ENCODE measurements around the gene ORMDL2. TPM values are rescaled to one million over a fixed set of nuclear protein-coding genes. Genes with fewer than 3 reads are reported as not detected.

Gene ORMDL2
- total RNA-seq, 3 donors from 2014 or later = 42.1 to 97.8 (median 74.2) TPM

DNA sequence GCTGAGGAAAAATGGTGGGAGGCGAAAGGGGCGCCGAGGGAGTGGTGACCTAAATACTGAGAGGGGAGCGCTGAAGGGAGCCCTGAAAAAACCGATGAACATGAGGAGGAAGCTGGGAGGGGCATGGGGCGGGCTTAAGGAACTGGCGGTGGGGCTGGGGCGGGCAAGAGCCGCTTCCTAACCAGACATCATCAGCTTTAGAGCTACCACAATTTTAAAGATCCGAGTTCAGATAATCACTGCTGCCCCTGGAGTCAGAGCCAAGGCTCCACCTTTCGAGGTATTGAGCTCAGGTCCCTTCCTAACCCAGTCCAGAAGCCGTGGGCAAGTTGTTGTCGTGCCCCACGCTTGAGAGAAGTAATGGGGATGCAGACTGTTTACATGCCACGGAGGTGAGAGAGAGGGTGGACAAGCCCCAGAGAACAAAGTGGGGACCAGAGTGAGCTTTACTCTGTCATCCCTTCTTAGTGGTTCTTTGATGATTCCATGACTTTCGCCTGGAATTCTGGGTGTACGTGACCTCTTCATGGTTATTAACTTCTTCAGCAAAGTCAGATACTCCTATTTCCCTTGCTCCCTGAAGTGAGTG is 393 bp downstream of the ORMDL2 start:
- intact Hi-C loops (cut with DNase I, micrococcal nuclease) = loop anchor here in 1 of 2 donors (10.0 kb wide), 1 partner anchor 117 kb away; the partner anchor contains the start of gene DGKA
- peak overlapping the region; percentile 67 for H3K4me3 ChIP-seq
- peaks cover 32% of the 10 kb centered on the region for H3K4me1 ChIP-seq (ENCODE audit: low read depth)
- H3K9me3 ChIP-seq = no peaks in the 10 kb centered on the region
- ATAC-seq (peak; percentile 58), DNase-seq (no peak)
- no peak for TF ChIP-seq CTCF (IDR thresholded peaks at IDR 0.05)
- H3K36me3 ChIP-seq (ENCODE audit: low read depth) = peaks cover 13% of the 10 kb centered on the region

- H3K36me3 ChIP-seq (ENCODE audit: low read depth) = peaks cover 13% of the 10 kb centered on the region
- intact Hi-C loops (cut with DNase I, micrococcal nuclease) = loop anchor here in 1 of 2 donors (10.0 kb wide), 1 partner anchor 116 kb away; the partner anchor contains the start of gene DGKA
- H3K4me1 ChIP-seq (ENCODE audit: low read depth) = peaks cover 32% of the 10 kb centered on the region
- DNase-seq (no peak), ATAC-seq (no peak)
- H3K9me3 ChIP-seq = no peaks in the 10 kb centered on the region
- no peak overlapping the region for H3K4me3 ChIP-seq
- no peak for TF ChIP-seq CTCF (IDR thresholded peaks at IDR 0.05)
These were observed 1.0 kb downstream of the ORMDL2 start for GRCh38 chr12:55818886-55819285.

DNA sequence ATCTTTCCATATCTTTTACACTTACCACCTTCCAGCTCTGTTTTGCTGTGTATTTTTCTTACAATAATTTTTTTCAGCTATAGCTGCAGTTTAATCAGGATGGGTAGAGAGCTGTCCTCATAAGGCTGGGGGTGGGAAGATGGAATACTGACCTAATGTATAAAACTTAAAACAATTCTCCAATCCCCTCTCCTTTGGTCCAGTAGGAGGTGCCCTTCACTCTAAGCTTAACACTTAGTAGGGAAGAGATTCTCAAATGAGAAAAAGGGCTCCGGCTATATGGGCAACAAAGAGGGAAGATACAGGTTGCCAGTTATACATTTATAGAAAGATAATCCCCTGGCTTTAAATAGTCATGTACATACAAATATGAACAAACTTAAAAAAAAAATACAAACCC is 2.8 kb downstream of the ORMDL2 start:
- Histone ChIP-seq H3K4me3 (no peak overlapping the region), H3K9me3 (no peaks in the 10 kb centered on the region), H3K36me3 (ENCODE audit: low read depth) (peaks cover 13% of the 10 kb centered on the region), H3K4me1 (ENCODE audit: low read depth) (peaks cover 36% of the 10 kb centered on the region)
- no peak for TF ChIP-seq CTCF (IDR thresholded peaks at IDR 0.05)
- DNase-seq = no peak
- ATAC-seq = no peak
- intact Hi-C loops (cut with DNase I, micrococcal nuclease) = no loop called here

GRCh38 chr12:55822228-55822627 is 4.4 kb downstream of the ORMDL2 start:
- DNase-seq (peak in 1 of 3 donors; percentile 49), ATAC-seq (no peak)
- Histone ChIP-seq H3K4me3 (no peak overlapping the region), H3K9me3 (no peaks in the 10 kb centered on the region), H3K4me1 (ENCODE audit: low read depth) (peaks cover 34% of the 10 kb centered on the region), H3K36me3 (ENCODE audit: low read depth) (peaks cover 13% of the 10 kb centered on the region)
- intact Hi-C loops (cut with DNase I, micrococcal nuclease) = no loop called here
- TF ChIP-seq CTCF (IDR thresholded peaks at IDR 0.05) = no peak

- no peak for ATAC-seq
- Histone ChIP-seq H3K9me3 (no peaks in the 10 kb centered on the region), H3K4me3 (no peak overlapping the region), H3K36me3 (ENCODE audit: low read depth) (peaks cover 8% of the 10 kb centered on the region), H3K4me1 (ENCODE audit: low read depth) (peaks cover 35% of the 10 kb centered on the region)
- TF ChIP-seq CTCF (IDR thresholded peaks at IDR 0.05) = no peak
- no peak for DNase-seq
- intact Hi-C loops (cut with DNase I, micrococcal nuclease) = no loop called here
These were observed 5.6 kb downstream of the ORMDL2 start for GRCh38 chr12:55823419-55823818.

Measured in mucosa of descending colon (tissue), 3 donors.